HG03469 (cell line): Measurements from ENCODE around the gene SLC22A23.

Experiments used
- ATAC-seq: cut with Tn5 transposase; IDR thresholded peaks from one replicate; pipeline ENCODE4 v1.9.1; 2021; ENCODE audit warnings: mild to moderate bottlenecking, moderate library complexity, moderate number of reproducible peaks; ENCODE audit not compliant: unreplicated experiment

The SLC22A23 gene

DNA sequence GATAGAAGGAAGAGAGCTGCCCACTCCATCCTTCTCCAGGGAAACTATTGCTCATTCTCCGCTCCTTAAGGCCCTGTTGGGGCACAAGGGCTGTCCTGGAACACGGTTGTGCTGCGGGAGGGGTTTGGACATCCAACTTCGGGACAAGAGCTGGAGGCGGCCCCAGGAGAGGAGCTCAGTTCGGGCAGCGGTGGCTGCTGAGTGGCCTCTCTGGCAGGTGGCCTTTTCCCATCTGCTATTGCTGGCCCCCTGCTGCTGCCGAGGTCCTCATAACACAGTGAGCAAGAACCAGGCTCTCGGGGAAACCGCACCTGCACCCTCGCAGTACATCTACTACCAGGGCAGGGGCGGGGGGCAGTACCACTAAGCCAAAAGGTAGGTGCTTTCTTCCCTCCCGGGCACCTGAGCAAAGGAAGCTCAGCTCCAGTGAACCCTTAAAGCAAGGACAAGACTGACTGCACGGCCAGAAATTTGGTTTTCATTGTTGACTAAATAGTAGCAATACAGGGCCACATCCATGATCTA lies 134.4 kb downstream of the SLC22A23 start:
- no peak for ATAC-seq

DNA sequence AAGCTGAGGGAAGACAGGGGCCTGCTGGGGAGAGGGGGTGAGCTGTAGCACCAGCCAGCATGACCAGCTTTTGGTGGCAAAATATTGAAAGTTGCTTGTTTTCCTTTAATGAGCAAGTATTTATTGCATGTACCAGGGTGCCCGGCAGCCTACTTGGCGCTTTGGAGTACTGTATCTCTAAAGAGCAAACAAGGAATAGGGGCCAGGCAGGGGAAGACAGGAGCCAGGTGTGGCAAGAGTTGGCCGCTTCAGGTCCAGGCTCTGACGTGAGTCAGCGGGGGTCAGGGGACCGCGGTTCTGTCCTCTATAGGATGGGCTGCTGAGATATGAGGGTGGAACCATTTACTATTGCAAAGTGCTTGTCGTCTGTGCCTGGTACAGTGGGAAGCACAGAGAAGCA lies 135.0 kb downstream of the SLC22A23 start:
- ATAC-seq, result no peak

DNA sequence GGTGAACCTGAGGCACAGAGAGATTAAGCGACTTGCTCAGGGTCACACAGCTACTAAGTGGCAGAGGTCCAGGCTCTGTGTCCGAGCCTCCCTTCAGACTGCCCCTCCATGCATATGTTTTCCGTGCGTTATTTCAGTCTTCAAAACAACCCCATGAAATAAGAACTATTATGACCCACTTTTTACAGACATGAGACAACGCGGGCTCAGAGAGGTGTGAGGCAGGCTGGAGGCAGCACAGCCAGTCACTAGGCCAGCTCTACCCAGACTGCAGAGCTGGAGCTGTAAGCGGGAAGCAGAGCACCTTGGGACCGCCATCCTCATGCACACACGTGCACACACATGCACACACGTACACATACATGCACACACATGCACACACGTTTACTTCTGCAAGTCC lies 135.8 kb downstream of the SLC22A23 start:
- no peak for ATAC-seq

DNA sequence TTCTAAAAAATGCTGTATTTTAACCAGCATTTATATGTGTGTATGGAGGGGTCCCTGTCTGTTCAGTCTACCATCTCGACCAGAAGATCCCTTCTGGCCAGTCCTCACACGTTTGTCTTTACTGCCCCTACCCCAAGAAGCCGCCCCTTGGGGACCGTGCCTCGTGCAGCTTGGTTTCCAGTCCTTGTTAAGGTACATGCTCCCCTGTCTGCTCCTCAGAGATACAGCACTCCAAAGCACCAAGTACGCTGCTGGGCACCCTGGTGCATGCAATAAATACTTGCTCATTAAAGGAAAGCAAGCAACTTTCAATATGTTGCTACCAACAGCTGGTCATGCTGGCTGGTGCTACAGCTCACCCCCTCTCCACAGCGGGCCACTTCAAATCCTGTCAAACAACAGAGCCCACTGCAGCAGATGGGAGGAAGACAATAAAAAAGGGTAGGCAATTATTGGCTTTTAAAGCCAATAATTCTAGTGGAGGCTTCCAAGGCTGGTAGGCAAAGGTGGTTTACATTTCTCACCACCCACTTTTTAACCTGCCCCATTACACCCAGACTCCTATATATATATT lies 136.5 kb downstream of the SLC22A23 start:
- no peak for ATAC-seq

GRCh38 chr6:3319610-3320200 lies 137.1 kb downstream of the SLC22A23 start:
- no peak for ATAC-seq

GRCh38 chr6:3318821-3319540 lies 137.9 kb downstream of the SLC22A23 start:
- ATAC-seq, result no peak

DNA sequence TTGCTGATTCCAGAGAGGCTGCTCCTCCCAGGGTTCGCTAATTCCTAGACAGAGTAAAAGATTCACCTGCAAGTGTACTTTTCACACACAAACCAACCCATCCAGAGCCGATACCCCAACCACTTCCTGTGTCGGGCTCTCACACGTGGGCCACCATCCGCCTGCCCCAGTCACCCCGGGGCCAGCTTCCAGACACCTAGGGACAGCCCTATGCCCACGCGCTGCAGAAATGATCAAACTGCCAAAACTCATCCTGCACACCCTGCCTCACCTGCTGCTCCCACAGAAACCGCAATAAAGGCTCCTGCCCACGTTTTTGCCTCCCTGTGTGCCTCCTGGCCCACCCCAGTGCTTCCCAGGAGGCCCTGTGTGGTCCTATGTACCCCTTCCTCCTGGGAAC lies 138.6 kb downstream of the SLC22A23 start:
- no peak for ATAC-seq

GRCh38 chr6:3317741-3318211 lies 139.1 kb downstream of the SLC22A23 start:
- no peak for ATAC-seq

- no peak for ATAC-seq
These were observed 140.0 kb downstream of the SLC22A23 start for GRCh38 chr6:3316818-3317217.

- ATAC-seq, result no peak
These were observed 140.5 kb downstream of the SLC22A23 start for GRCh38 chr6:3316331-3316730.

DNA sequence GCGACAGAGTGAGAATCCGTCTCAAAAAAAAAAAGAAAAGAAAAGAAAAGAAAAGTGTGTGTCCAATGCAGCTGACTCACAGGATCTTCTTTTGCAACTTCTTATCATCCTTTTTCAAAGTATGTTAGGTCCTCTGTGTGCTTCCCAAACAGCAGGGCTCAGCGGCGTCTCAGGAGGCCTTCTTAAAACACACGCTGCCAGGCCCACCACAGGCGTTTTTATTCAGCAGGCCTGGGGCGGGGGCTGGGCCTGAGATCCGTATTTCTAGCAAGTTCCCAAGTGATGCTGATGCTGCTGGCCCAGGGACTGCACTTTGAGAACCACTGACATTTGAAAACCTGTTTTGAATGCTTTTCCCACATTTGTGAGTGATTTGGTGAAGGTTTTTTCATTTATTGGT lies 141.0 kb downstream of the SLC22A23 start:
- ATAC-seq, result no peak

GRCh38 chr6:3314621-3315467 lies 142.0 kb downstream of the SLC22A23 start:
- ATAC-seq, result no peak

GRCh38 chr6:3314176-3314575 lies 142.7 kb downstream of the SLC22A23 start:
- no peak for ATAC-seq

GRCh38 chr6:3312604-3313231 lies 144.1 kb downstream of the SLC22A23 start:
- no peak for ATAC-seq

DNA sequence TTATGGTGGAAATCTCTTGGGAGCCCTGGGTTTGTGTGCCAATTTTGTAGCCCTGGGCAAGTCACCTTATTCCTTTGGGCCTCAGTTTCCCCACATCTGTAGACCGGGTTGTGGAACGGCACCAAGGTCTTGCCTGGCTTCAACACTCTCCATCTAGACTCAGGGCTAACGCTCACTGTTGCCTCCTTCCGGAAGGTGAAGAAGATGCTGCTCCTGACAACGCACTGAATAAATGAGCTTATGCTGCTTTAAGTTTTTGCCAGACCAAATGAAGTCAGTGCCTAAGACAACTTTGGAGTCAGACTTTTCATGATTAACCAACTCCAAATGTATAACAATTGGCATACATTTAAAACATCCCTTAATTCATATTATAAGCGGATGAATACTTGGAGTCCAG lies 145.0 kb downstream of the SLC22A23 start:
- ATAC-seq, result no peak

- no peak for ATAC-seq
These were observed 146.1 kb downstream of the SLC22A23 start for GRCh38 chr6:3310703-3311102.

GRCh38 chr6:3310051-3310448 lies 146.8 kb downstream of the SLC22A23 start:
- ATAC-seq, result no peak

DNA sequence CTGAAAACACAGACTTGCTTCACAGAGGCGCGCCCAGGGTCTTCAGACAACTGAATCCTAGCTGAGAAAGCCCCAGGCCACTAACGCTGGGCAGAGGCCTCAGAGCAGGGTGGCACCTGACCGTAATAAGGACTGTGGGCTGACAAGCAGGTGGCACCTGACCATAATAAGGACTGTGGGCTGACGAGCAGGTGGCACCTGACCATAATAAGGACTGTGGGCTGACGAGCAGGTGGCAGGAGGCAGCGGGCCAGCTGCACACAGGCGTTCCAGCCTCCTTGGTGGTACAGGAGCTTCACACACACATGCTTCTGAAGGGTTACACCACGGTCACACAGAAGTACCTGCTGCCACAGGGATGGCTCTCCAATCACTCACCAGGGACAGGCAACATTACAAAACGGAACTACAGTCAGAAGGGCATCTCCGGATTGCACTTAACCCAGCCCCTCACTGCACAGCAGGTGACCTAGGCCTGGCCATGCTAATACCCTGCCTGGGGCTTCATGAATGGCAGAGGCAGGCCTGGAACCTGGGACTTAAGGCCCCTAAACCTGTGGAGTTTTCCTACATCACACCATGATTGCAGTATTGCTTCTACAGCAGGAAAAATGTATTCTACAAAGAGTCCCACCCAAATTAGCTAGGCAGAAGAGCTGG lies 147.3 kb downstream of the SLC22A23 start:
- ATAC-seq, result no peak

- no peak for ATAC-seq
These were observed 148.7 kb downstream of the SLC22A23 start for GRCh38 chr6:3308106-3308505.

DNA sequence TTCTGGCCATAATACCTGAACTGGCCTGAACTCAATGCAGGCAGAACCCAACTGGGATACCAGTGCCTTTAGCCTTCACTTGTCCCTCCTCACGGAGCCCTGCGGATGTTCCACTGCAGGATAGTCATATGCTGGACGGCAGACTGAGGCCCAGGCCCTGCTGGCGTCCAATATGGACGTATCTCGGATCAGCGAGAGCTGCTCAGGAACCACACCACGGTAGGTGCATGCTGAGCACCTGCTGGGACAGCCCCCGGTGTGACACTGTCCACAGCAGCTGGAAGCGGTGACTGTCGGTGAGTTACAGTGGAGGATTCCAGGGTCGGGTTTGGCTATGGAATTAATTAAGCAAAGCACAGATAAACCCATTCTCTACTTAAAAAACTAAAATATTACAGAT lies 149.4 kb downstream of the SLC22A23 start:
- ATAC-seq, result no peak
